Measurements from ENCODE around the gene ZBTB40. TPM values are rescaled to one million over a fixed set of nuclear protein-coding genes. Genes with fewer than 3 reads are reported as not detected.
A peak's percentile ranks its signal among the peaks of the same experiment; 100 is the strongest.

ZBTB40 gene
- total RNA-seq, 1 donor from 2014 or later = 14.9 TPM

GRCh38 chr1:22537441-22538139, 85.9 kb downstream of the ZBTB40 start:
- H3K27me3 Mint-ChIP-seq (ENCODE audit: insufficient read depth, low read depth) = peaks cover 2% of the 10 kb centered on the region
- Histone ChIP-seq H3F3A (ENCODE audit: low read depth) (no peaks in the 10 kb centered on the region), H3K27me3 (no peaks in the 10 kb centered on the region), H4K20me1 (ENCODE audit: low read depth) (no peaks in the 10 kb centered on the region), H3K9ac (no peak overlapping the region), H2AFZ (replicated peaks) (no peak overlapping the region), H3K4me3 (no peak overlapping the region), H3K36me3 (no peaks in the 10 kb centered on the region), H3K4me1 (no peaks in the 10 kb centered on the region), H3K79me2 (ENCODE audit: low read depth) (no peaks in the 10 kb centered on the region), H3K27ac (no peak overlapping the region), H3K4me2 (no peak overlapping the region), H3K9me3 (ENCODE audit: low read depth) (no peaks in the 10 kb centered on the region)
- no peak for DNase-seq (ENCODE audit: low spot score)
- H3K36me3 Mint-ChIP-seq = no peaks in the 10 kb centered on the region
- H3K4me3 Mint-ChIP-seq = no peak overlapping the region
- H3K27ac Mint-ChIP-seq = peak overlapping the region; percentile 42
- TF ChIP-seq CTCF (IDR thresholded peaks at IDR 0.05) = no peak
- no peak for TF ChIP-seq EZH2phosphoT487 (IDR thresholded peaks at IDR 0.05)
- TF ChIP-seq EZH2 (IDR thresholded peaks at IDR 0.05) = no peak
- peaks cover 3% of the 10 kb centered on the region for H3K4me1 Mint-ChIP-seq
- no peaks in the 10 kb centered on the region for H3K9me3 Mint-ChIP-seq

- H2AFZ ChIP-seq (replicated peaks) = no peak overlapping the region
- DNase-seq (ENCODE audit: low spot score) = no peak
- no peak overlapping the region for H3K27ac ChIP-seq
- no peaks in the 10 kb centered on the region for H3K36me3 ChIP-seq
- H3K27me3 ChIP-seq = no peaks in the 10 kb centered on the region
- no peaks in the 10 kb centered on the region for H3F3A ChIP-seq (ENCODE audit: low read depth)
- H3K4me3 ChIP-seq = no peak overlapping the region
- no peaks in the 10 kb centered on the region for H3K79me2 ChIP-seq (ENCODE audit: low read depth)
- Mint-ChIP-seq H3K4me1 (peaks cover 8% of the 10 kb centered on the region), H3K4me3 (no peak overlapping the region), H3K9me3 (no peaks in the 10 kb centered on the region), H3K36me3 (no peaks in the 10 kb centered on the region), H3K27me3 (ENCODE audit: insufficient read depth, low read depth) (peaks cover 6% of the 10 kb centered on the region), H3K27ac (no peak overlapping the region)
- no peaks in the 10 kb centered on the region for H3K4me1 ChIP-seq
- no peaks in the 10 kb centered on the region for H3K9me3 ChIP-seq (ENCODE audit: low read depth)
- TF ChIP-seq EZH2 (IDR thresholded peaks at IDR 0.05) (no peak), EZH2phosphoT487 (IDR thresholded peaks at IDR 0.05) (no peak), CTCF (IDR thresholded peaks at IDR 0.05) (no peak)
- no peak overlapping the region for H3K9ac ChIP-seq
- H3K4me2 ChIP-seq = no peak overlapping the region
- H4K20me1 ChIP-seq (ENCODE audit: low read depth) = no peaks in the 10 kb centered on the region
These were observed 88.0 kb downstream of the ZBTB40 start for GRCh38 chr1:22539510-22540118.

- H3K9me3 ChIP-seq (ENCODE audit: low read depth) = no peaks in the 10 kb centered on the region
- H3F3A ChIP-seq (ENCODE audit: low read depth) = no peaks in the 10 kb centered on the region
- Mint-ChIP-seq H3K27me3 (ENCODE audit: insufficient read depth, low read depth) (peaks cover 6% of the 10 kb centered on the region), H3K9me3 (no peaks in the 10 kb centered on the region), H3K27ac (no peak overlapping the region), H3K36me3 (no peaks in the 10 kb centered on the region), H3K4me3 (no peak overlapping the region), H3K4me1 (peaks cover 13% of the 10 kb centered on the region)
- H3K36me3 ChIP-seq = no peaks in the 10 kb centered on the region
- no peak overlapping the region for H3K27ac ChIP-seq
- DNase-seq (ENCODE audit: low spot score) = no peak
- TF ChIP-seq EZH2phosphoT487 (IDR thresholded peaks at IDR 0.05) (no peak), EZH2 (IDR thresholded peaks at IDR 0.05) (no peak), CTCF (IDR thresholded peaks at IDR 0.05) (no peak)
- no peak overlapping the region for H3K4me2 ChIP-seq
- peaks cover 7% of the 10 kb centered on the region for H3K27me3 ChIP-seq
- H3K4me1 ChIP-seq = peaks cover 3% of the 10 kb centered on the region
- no peaks in the 10 kb centered on the region for H3K79me2 ChIP-seq (ENCODE audit: low read depth)
- H2AFZ ChIP-seq (replicated peaks) = no peak overlapping the region
- no peak overlapping the region for H3K4me3 ChIP-seq
- H3K9ac ChIP-seq = no peak overlapping the region
- no peaks in the 10 kb centered on the region for H4K20me1 ChIP-seq (ENCODE audit: low read depth)
These were observed 88.7 kb downstream of the ZBTB40 start for GRCh38 chr1:22540337-22540736.

All from neural progenitor cell (in vitro differentiated cells).